Skin epidermis (tissue), 12 donors: Measurements from ENCODE around the gene ETS1.

Source experiments
- H3K27ac ChIP-seq, 21 experiments: fragments of 200-600 bp; sonication (generic) in 11 of 21; one replicate each; pipeline ENCODE4 v1.5.0; 2020; ENCODE audit warnings: mild to moderate bottlenecking in 3 of 21, inconsistent platforms in 2 of 21, moderate library complexity in 2 of 21
- H3K4me3 ChIP-seq, 7 experiments: fragments of 200-600 bp; sonication (generic) in 2 of 7; one replicate each; pipeline ENCODE4 v1.5.0; 2020; ENCODE audit warnings: inconsistent platforms in 2 of 7, mild to moderate bottlenecking in 2 of 7, moderate library complexity in 1 of 7

The ETS1 gene

DNA sequence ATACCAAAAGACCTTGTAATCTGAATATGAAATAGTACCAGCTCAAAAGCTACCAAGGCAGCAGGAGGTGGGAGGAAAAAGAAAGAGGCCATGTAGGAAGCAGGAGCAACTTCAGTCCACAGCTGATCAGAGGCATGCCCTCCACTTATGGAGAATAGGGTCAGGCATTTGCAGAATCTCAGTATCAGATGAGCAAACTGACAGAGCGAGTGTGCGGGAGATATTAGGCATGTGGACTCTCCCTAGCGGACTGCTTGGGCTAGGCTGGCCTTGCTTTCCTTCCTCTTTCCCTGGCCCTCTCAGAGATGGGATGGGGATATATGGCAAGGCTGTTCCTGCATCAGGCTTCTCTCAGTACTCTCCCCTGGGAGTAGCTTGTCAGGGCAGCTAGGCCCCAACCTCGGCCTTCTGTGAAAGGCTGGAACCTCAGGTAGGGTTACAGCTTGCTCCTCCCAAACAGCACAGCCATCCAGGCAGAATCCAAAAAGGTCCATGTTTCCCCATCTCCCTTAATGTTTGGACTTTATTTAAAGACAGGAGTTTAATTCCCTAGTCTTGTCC is 37.0 kb downstream of the ETS1 start:
- Histone ChIP-seq H3K4me3 (no peak overlapping the region), H3K27ac (peak overlapping the region in 10 of 21 experiments; percentile 1 to 81 (median 71))

DNA sequence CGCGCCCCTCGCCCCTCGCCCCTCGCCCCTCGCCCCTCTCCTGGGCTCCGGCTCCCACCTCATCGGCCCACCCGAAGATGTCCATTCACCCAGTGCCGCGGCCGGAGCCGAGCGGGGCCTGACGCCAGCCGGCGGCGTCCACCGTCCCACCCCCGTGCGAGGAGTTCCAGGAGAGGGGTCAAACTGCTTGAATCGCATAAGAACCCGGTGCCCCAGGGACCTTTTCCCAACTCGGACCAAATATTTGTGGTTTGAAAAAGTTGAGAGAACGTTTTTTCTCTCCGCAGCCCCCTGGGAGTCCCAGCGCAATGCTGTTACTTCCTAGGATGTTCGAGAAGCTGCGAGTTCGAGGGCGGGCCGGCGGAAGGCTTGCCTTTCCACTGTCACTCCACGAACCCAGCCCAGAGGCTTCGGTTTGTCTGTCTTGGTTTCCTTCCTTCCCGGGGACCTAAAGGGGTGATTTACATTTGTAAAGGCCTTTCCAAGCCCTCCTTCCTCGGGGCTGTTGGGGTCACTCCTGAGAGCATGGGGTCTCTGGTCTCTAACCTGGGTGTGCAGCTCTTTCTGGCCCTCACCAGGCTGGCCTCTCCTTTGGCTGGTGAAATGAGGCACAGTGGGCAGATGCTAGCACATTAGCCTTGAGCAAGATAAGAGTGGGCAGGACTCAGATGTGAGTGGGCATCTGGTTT is 38.0 kb downstream of the ETS1 start:
- peak overlapping the region in 20 of 21 experiments; percentile 38 to 81 (median 71) for H3K27ac ChIP-seq
- H3K4me3 ChIP-seq = peak overlapping the region; percentile 4 to 46 (median 30)

DNA sequence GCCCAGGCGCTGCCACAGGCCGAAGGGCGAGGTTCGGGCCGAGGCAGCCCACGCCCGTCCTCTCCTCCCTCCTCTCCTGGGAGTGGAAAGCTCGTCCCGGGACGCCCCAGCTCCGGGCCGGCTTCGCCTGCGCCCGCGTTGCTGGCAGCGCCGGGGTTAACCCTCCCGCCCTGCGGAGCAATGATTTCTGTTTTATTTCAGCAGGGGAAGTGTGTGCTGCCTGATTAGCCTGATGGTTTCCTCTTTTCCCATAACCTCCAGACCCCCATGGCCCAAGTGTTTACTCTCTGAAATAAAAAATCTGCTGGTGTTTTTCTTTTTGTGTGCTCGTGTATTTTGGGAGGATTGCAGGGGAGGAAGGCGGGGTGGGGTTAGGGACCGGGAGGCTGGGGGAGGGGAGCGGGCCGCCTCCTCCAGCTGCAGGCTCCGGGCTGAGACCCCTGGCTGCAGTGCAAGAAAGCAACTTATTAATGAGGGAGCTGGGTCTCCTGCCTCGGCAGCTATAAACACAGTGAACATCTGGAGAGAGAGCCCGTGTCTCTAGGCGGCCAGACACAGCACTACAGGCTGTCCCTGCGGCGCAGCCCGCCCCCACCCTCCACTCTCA is 38.6 kb downstream of the ETS1 start:
- Histone ChIP-seq H3K27ac (peak overlapping the region in 20 of 21 experiments; percentile 38 to 81 (median 71)), H3K4me3 (peak overlapping the region; percentile 4 to 46 (median 30))

GRCh38 chr11:128547946-128548648 is 39.3 kb downstream of the ETS1 start:
- Histone ChIP-seq H3K4me3 (peak overlapping the region; percentile 4 to 46 (median 30)), H3K27ac (peak overlapping the region in 19 of 21 experiments; percentile 38 to 81 (median 71))

DNA sequence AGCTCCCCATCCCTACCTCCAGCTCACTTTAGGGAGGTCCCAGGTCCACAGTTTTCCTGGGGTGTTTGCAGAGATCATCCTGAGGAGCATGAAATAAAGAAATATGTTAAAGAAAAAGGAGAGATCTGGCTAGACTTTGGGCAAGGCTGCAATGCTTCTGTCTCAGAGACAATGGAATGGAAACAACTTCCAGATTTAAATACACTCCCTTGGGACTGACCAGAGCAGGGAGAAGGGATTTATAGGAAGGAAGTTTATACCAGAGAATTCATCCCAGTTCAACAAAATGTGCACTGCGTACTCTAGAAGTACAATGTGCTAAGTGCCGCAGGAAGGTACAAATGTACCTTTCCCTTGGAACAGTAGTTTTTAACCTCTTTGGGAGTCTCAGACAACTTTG is 40.4 kb downstream of the ETS1 start:
- Histone ChIP-seq H3K4me3 (no peak overlapping the region), H3K27ac (peak overlapping the region in 3 of 21 experiments; percentile 20 to 81 (median 71))

GRCh38 chr11:128544471-128545051 is 42.8 kb downstream of the ETS1 start:
- Histone ChIP-seq H3K4me3 (no peak overlapping the region), H3K27ac (peak overlapping the region in 3 of 21 experiments; percentile 1 to 25 (median 9))

DNA sequence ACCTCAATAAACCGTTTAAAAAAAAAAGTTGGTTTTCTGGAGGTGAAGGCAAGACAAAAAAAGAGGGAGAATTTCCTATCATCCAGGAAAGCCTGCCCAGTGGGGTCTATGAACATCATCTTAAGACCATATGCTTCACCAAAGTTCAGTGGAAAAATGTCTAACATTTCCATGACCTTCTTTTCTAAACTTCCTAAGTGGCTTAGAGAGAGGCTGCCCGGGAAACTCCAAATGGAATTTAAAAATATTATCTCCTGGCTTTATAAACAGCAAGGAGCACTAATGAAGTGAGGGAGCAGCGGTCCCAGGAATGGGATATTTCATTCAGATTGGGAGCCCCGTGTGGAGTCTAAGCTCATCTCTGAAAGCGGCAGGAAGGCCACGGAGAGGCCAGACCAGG is 46.9 kb downstream of the ETS1 start:
- H3K27ac ChIP-seq = no peak overlapping the region
- H3K4me3 ChIP-seq = no peak overlapping the region

GRCh38 chr11:128536506-128536905 is 50.9 kb downstream of the ETS1 start:
- no peak overlapping the region for H3K27ac ChIP-seq

DNA sequence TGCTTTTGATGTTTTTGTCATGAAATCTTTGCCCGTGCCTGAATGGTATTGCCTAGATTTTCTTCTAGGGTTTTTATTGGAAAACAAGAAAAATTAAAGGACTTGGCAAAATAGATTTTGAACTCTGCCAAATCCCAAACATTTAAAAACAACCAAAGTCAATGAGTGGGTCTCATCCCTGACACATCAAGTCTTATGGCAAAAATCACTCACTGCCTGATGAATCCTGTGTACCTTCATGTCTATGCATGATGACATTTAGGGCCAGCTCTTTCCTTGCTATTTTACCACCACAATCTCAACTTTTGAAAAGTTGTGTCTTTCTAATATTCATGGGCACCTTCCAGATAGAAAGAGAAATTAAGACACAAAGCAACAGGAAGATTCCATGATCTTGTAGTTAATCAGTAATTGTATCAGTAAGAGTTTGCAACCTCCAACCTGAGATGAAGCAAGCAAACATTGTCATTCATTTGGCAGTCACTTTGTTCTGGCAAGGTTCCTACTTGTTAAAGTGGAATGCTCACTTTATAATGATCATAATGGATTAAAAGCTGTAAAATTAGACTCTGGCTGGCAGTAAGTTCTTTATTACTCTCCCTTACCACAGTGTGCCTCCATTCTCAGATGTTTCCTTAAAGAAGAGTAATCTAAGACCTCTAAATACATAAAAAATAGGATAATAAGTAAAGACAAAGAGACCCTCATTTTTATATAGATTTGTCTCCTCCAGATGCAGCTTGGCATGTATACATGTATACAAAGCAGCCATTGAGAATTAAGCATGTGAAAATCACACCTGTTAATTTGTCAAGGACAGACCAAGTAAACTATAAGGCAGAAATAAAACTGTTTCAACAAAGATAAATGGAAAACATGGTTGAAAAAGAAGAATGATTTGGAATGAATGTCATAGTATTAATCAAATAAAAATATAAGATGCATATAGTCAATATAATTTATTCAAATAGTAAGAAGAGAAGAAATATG is 51.6 kb downstream of the ETS1 start:
- no peak overlapping the region for H3K4me3 ChIP-seq
- H3K27ac ChIP-seq = no peak overlapping the region

More at GRCh38 chr11:128536506-128536905, 50.9 kb downstream of the ETS1 start:
- H3K4me3 ChIP-seq = no peak overlapping the region

DNA sequence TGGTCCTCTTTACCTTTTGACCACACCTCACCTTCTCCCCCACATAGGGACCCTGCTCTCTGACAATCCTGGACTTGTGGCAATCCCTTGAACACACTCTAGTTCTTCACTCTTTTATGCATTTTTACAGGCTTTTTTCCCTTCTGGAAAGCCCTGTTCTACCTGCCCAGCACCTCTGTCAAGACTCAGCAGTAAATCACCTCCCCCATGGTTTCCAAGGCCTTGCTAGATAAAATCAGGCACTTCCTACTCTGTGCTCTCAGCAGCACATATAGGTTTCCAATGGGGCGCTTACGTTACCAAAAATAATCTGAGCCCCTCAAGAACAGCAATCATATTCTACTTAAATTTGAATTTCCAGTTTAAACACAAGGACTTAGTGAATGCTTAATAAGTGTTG is 53.9 kb downstream of the ETS1 start:
- Histone ChIP-seq H3K27ac (peak overlapping the region in 1 of 21 experiments; percentile 36), H3K4me3 (no peak overlapping the region)

DNA sequence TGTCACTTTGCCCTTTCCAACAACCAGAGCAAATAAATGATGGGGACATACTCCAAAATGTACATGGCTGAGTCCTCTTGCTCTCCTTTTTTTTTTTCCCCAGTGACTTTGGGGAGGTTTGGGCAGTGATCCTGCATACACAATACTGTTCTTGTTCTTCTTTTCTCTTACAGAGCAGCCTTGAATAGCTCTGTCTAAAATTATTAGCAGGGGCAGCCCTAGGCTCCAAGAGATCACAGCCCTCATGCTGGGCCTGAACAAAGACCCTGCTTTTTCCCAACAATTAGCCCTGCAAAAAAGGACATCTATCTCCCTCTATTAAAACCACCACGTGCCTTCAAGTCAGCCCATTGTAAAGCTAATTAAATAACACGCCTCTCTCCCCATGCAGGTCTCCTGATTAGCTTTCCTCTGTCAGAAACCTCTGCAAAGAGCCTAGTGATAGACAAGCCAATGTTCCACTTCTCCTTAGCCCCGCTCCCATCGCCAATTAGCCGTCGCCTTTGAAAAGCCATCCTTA is 54.7 kb downstream of the ETS1 start:
- H3K27ac ChIP-seq = no peak overlapping the region
- no peak overlapping the region for H3K4me3 ChIP-seq

DNA sequence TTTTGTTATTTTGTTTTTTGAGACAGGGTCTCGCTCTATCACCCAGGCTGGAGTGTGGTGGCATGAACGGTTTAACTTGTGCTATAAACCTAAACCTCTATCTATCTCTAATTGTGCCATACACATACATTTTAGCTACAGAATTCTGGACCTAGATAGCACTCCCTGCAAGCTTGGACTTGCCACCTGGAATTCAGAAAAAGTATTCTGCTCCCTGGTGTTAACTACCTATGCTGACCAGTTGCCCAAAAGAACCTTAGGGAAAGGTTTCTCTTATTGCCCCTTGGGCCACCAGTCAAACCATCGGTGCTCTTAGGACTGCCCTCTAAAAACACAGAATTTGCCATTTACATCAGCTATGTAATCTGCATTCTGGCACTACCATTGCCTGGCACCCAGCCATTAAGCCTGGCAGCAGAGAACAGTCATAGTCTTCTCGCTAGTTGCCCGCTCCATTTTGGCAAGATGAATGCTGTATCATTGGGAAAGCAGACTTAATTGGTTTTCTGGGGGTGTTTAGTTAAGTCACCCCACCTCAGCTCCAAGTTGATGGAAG is 55.3 kb downstream of the ETS1 start:
- Histone ChIP-seq H3K4me3 (no peak overlapping the region), H3K27ac (peak overlapping the region in 2 of 21 experiments; percentile 6 to 34)

GRCh38 chr11:128531588-128531987 is 55.8 kb downstream of the ETS1 start:
- H3K27ac ChIP-seq = peak overlapping the region in 1 of 21 experiments; percentile 6
- H3K4me3 ChIP-seq = no peak overlapping the region

DNA sequence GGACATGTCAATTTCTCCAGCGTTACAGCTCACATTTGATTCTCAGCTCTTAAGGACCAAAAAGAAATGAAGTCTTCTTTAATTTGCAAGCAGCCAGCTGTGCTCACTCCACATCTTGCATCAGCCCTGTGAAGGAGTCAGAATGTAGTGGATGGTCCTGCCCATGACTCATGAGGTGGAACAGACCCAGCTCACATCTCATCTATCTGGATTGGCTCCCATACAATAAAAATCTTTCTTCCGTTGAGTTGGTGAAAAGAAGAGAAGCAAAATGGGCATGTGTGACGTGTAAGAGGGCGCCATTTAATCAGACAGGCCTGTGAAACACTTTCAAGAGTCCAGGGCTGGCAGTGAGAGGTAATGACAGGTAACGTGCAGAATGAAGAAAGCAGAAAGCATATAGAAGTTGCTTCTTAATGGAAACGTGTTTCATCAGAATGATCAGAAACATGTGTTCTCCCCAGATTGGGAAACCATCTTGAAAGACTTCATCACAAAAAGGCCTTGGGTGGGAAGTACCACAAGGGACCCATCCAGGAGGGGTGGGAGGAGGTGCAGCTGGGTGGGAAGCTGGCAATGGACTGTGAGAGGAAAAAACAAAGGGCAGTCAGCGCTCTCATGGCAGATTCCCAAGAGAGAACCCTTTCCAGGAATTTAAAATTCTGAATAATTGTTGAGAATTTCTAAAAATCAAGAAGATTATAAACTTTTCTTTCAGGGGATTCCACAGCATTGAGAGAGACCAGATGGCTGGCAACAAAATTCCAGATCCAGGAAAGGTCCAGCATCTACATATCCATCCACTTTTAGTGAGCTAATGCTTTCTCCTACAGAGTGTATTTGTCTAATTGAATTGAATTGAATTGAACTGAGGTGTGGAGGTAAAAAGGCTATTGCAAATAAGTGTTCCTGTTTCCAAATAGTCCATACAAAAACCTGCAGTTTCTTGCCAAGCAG is 57.0 kb downstream of the ETS1 start:
- Histone ChIP-seq H3K4me3 (no peak overlapping the region), H3K27ac (peak overlapping the region in 4 of 21 experiments; percentile 1 to 61 (median 14))

- no peak overlapping the region for H3K4me3 ChIP-seq
- H3K27ac ChIP-seq = peak overlapping the region in 2 of 21 experiments; percentile 4 to 96
Measured at GRCh38 chr11:128528294-128528693, 59.1 kb downstream of the ETS1 start.

- Histone ChIP-seq H3K4me3 (no peak overlapping the region), H3K27ac (peak overlapping the region in 4 of 21 experiments; percentile 17 to 98 (median 78))
Measured at GRCh38 chr11:128527046-128527445, 60.3 kb downstream of the ETS1 start.
